IPS-NIHi7 (cell line): ENCODE measurements around the gene NRN1.
"Not testable (repeated sequence)": the region's sequence is repeated elsewhere in the genome, so short reads cannot be mapped to it uniquely, and the experiment has no call there.

Source experiments
- DNase-seq: peaks from one replicate; pipeline ENCODE4 v3.0.0; 2012; ENCODE audit warnings: mixed read lengths; ENCODE audit errors: extremely low spot score

Gene NRN1

GRCh38 chr6:5984150-5985089 lies 22.3 kb downstream of the NRN1 start:
- no peak for DNase-seq

GRCh38 chr6:5981126-5982026 lies 25.3 kb downstream of the NRN1 start:
- no peak for DNase-seq

GRCh38 chr6:5979650-5980420 lies 26.9 kb downstream of the NRN1 start:
- no peak for DNase-seq

- DNase-seq, result no peak
These were observed 29.9 kb downstream of the NRN1 start for GRCh38 chr6:5976811-5977210.

- peak; percentile 21 for DNase-seq
These were observed 37.6 kb downstream of the NRN1 start for GRCh38 chr6:5968817-5969734.

- DNase-seq, result not testable (repeated sequence)
These were observed 38.7 kb downstream of the NRN1 start for GRCh38 chr6:5968036-5968435.

GRCh38 chr6:5967594-5967993 lies 39.1 kb downstream of the NRN1 start:
- DNase-seq, result no peak

- no peak for DNase-seq
These were observed 43.9 kb downstream of the NRN1 start for GRCh38 chr6:5962794-5963193.

- no peak for DNase-seq
These were observed 44.9 kb downstream of the NRN1 start for GRCh38 chr6:5961836-5962235.

- DNase-seq, result no peak
These were observed 46.3 kb downstream of the NRN1 start for GRCh38 chr6:5960456-5960855.

GRCh38 chr6:5958921-5959320 lies 47.8 kb downstream of the NRN1 start:
- DNase-seq, result no peak

GRCh38 chr6:5956939-5957338 lies 49.8 kb downstream of the NRN1 start:
- DNase-seq, result peak; percentile 43

GRCh38 chr6:5950361-5950785 lies 56.4 kb downstream of the NRN1 start:
- DNase-seq, result peak; percentile 87
